NCI-H187 treated with DMSO at 0.1 percent for 48 hours (cell line): Measurements from ENCODE around the gene MARK1.
"Not testable (repeated sequence)": the region's sequence is repeated elsewhere in the genome, so short reads cannot be mapped to it uniquely, and the experiment has no call there.

Experiments used
- DNase-seq: peaks from one replicate; lab custom pipeline; 2025; lab: John Stamatoyannopoulos, UW

The MARK1 gene

DNA sequence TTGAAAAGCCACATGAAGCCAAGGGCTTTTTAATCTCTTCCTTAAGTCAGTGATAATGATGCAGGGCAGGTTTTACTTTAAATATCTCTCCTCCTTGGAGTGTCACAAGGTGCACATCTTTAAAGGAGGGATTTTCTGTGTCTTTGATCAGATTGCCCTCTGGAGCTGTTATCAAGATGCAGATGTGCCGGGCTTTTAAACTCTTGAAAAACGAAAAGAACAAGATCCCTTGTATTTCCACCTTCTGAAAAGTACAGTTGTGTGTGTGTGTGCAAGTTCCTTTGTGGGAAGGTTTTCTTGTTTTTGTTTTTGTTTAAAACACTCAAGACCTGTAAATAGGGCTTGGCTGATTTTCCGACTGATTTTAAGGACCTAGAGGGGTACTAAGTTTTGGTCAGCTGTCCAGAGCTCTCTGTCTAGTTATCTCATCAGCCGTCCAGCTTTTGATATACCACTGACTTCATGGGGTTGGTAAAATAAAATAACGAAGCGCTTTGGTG is 1.6 kb downstream of the MARK1 start:
- no peak for DNase-seq

DNA sequence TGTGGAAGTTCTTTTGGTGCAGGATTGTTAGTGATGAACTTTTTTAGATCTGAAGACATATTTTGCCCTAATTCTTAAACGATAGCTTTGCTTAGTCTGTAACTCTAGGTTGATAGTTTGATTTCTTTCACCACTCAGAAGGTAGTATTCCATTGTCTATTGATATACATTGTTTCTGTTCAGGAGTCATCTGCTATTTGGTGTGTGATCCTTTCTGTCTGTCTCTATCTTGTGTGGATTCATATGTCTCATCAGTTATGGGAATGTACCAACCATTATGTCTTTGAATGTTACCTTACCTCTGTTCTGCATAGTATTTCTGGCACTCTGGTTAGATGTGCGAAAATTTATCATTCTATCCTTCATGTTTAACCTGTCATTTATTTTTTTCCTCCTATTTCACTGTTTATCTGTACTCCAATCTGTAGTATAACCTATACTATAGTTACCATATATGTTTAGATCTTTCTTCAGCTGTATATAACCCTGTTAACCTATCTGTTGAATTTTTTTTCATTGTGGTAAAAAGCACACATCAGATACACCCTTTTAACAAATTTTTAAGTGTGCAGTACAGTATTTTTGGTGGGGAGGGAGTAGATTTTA is 5.7 kb downstream of the MARK1 start:
- no peak for DNase-seq

DNA sequence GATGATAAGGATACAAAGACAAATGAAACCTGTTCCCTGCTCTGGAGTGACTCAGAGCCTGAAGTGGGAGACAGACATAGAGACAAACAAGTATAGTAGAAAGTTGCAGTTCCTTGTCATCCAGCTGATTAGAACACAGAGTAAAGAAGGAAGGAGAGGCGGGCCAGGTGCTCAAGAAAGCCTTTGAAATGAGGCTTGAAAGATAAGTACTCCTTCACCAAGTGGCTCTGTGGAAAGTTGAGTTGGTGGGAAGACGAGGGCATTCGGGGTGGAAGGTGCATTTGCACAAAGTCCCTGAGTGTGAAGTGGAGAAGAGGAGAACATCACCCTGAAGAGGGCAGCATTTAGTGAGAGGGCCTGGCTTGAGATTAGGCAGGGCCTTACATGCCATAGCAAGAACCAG is 17.0 kb downstream of the MARK1 start:
- DNase-seq: no peak

DNA sequence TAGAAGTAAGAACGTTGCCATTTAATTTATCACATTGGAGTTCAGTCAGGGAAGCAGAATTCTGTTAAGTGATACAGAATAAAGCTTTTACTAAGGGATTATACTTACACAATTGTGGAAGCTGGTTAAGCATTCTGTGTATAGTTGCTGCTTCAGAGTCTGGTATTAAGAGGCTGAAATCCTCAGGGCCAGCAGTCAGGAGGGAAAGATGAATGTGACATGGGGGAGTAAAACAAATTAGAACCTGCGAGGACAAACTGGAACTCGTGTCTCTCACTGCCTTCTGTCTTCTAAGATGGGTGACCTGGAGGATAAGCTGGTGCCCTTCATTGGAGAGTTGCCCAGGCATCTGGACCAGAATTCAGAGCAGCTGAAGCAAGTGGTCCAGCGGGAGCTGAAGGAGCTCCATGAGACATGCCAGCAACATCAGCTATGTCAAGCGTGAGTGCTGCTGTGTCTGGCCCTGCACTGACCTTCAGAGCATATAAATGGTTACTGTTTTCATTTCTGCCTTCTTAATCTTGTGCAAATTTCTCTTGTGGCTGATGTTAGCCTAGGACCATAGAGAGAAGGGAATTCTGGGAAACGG is 23.0 kb downstream of the MARK1 start:
- DNase-seq: no peak

DNA sequence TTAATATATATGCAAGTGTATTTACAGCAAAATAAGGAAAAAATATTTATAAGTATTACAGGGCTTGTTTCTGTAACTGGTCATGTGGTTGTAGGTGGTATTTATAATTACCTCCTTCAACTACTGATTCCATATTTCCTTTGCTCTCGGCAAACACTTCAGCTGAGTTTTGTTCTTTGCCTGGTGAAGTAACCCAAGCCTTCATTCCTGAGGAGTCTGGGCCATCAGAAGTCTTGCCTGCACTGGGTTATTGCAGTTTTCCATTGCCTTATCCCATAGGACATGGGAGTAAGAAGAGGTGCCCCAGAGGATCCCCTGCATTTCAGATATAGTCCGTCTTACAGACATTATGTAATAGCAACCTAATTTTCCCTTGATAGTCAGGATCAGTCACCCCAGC is 23.8 kb downstream of the MARK1 start:
- DNase-seq: no peak

DNA sequence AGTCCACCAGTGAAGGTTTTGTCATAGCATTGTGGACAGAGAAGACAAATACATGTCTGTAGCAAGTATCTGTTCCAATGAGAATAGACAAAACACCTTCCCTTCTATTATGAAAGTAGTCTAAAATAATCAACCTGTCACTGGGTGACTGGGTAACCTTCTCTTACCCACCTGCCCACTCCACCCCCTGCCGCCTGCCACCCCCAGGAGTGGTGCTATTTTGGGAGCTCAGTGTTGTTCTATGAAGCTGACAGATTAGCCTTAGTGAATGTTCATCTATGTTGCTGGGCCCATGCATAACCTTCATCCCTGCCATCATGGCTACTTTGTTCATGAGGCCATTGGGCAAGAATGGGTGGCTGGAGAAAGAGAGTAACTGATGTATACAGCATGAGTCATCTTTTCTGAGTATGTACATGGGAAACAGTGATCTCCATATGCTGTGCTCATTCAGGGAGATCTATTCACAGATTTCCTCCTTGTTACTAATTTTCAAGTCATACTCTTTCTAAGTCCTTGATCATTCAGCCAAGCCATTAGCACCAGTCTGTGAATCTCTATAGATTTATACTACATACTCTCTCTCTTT is 24.8 kb downstream of the MARK1 start:
- DNase-seq: no peak

DNA sequence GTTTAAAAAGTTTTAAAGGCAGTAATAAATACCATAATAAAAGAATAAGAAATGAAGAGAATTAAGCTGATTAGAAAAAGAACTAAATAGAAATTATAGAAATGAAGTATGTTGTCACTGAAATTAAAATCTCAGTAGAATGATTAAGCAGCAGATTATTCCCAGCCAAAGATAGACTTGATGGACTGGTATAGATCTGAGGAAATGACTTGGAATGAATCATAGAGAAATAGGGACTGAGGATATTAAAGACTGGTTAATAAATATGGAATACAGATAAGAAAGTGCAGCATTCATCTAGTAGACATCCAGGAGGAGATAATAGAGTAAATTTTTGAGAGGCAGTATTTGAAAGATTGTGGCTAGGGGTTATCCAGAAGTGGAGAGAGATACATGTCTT is 28.7 kb downstream of the MARK1 start:
- no peak for DNase-seq

DNA sequence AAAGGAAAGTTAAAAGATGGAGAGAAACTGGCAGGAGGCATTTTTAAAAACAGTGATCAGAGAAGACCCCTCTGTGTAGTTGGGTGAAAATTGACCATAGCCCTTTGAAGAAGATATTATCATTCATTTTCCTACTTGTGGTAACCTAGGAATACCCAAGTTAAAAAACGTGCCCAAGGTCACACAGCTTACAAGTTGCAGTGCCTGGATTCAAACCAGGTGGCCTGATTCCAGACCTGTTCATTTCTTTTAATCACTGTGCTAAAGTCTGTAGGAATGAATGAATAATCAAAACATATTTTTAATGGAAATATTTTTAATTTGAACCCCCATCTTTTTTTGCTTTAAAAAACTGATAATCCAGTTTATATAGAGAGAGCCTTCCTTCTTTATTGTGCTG is 35.6 kb downstream of the MARK1 start:
- DNase-seq: no peak

DNA sequence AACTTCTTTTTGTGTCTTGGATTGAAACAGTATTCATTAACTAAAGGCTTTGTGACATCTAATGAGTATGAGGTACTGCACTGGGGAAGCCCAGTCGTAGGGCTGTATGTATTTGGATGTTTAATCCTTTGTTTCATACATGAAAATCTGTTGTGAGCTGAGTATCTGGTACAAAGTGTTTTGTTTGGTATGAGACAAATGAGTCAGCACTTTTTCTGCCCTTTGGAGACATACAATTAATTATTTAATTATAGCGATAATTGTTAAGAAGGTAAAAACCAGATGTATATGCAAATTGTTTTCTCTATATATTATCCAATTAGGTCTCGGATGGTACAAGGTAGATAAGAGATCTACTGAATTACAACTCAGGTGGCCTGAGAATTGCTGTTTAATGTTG is 36.3 kb downstream of the MARK1 start:
- DNase-seq: no peak

DNA sequence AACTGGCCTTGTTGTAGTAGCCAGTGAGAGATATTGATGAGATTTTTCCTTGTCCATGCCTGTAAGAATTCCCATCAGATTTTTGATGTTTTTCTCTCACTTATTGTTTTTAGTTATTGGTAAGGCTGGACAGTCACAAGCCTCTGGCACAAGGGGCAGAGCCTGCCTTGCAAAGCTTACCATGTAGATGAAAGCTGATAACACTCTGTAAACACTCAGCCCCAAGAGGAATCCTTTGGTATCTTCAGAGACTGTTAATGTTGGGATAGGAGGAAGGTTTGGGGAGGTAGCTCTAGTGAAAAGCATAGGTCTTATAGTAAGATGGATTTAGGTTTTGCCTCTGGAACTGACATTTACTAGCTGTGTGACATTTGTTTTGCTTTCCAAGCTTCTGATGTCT is 37.7 kb downstream of the MARK1 start:
- DNase-seq: no peak

DNA sequence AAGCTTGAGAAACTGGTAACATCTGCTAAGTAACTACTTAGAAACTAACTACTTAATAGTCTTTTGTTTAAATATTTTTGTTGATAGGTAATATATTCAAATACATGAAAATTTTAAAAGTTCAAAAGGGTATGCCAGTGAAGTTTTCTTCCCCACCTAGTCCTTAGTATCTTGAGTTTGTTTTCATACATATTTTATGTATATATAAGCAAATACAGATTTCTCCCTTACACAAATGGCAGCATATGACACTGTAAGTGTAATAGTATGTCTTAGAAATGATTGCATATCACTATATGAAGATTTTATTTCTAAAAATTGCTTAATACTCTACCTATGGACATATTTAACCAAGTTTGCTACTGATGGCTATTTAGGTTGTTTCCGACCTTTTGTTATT is 38.9 kb downstream of the MARK1 start:
- no peak for DNase-seq

DNA sequence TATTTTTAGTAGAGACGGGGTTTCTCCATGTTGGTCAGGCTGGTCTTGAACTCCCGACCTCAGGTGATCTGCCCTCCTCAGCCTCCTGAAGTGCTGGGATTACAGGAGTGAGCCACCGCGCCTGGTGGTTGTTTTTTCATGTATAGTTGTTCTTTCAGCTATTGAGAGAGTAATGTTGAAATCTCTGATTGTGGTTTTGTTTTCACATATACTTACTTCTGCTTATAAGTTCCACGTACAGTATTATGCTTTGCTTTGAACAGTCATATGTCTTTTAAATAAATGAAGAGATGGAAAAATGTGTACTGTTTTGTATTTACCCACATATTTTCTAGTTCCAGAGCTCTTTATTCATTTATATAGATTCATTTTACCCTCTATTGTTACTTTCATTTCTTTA is 44.5 kb downstream of the MARK1 start:
- DNase-seq: no peak

DNA sequence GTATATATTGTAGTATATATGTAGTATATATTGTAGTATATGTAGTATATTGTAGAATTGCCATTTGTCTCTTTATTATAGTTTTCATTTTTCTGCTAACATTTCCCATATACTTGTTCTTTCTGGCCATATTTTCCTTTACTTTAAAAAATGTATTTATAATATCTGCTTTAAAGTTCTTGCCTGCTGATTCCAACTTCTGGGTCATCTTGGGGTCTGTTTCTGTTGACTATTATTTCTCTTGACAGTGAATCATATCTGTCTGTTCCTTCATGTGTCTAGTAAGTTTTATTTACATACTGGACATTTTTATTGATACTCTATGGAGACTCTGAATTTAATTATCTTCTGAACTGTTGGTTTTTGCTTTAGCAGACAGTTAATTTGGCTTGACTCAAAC is 45.9 kb downstream of the MARK1 start:
- no peak for DNase-seq

DNA sequence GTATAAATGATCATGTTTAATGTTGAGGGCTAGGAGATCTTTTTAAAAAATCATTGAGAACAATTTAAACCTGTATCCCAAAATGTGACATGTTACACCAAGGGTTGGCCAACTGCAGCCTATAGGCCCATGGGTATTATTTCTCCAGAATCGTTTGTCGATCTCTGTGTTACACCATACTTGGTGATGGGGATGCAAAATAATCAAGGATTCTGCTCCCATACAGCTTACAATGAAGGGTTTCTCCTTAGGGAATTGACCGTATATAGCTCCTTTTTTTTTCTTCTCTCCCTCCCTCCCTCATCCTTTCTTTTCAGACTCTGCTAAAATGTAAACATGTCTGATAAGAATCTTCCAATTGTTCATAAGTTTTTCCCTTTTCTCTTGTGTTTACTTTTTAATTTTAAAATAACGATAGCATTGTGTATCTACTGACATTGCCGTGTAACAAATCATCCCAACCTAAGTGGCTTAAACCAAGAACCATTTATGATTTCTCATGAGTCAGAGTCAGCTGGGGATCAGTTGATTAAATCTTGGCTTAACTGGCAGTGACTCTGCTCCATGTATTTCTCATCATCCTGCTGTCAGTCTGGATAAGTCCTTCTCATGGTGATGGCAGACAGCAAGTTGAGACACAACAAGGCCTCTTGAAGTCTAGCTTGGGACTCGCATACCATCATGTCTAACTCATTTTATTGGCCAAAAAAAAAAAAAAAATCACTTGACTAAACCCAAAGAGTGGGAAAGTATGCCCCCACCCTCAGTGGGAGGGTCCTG is 48.0 kb downstream of the MARK1 start:
- DNase-seq: no peak

DNA sequence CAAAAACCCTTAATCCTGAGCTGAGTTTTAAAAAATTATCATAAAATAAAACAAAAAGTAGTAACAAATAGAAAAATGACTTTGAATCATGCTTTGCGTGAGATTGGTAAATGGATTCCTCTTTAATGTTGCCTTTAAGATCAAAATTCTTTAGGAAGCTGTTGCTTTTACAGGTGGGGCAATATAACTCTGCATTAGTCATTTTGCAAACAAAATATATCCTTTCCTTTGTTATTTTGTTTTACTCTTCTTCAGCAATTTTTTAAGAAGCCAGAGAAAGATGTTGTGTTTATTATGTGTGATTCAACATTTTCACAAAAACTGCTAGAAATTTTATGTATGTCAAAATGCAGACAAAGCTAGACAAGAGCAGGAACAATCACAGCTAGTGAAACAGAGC is 50.0 kb downstream of the MARK1 start:
- no peak for DNase-seq

DNA sequence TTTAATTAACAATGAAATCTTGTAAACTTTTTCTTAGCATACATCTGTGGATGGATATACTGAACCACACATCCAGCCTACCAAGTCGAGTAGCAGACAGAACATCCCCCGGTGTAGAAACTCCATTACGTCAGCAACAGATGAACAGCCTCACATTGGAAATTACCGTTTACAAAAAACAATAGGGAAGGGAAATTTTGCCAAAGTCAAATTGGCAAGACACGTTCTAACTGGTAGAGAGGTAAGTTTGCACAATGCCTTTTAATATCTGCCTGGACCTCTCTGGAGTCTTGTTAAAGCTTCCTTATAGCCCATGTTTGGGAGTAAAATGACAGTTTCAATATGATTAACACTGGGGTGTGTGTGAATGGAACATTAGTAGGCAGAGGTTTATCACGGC is 51.4 kb downstream of the MARK1 start:
- no peak for DNase-seq

DNA sequence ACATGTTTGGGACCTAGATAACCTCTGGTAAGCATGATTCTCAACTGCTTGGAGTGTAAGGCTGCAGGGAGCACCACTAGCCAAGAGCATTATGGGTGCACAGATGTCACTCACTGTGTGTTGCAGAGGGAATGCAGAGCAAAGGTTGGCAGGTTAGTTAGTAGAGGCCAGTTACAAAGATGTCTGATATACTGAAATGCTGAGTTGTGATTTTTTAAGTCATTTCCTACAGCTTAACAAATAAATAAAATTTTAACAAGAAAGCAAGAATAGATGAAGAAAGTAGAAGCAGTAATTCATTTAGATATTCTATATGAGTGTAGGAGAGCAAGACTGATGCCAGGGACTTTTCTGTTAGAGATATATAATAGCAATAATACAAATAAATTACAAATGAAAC is 64.8 kb downstream of the MARK1 start:
- DNase-seq: no peak

DNA sequence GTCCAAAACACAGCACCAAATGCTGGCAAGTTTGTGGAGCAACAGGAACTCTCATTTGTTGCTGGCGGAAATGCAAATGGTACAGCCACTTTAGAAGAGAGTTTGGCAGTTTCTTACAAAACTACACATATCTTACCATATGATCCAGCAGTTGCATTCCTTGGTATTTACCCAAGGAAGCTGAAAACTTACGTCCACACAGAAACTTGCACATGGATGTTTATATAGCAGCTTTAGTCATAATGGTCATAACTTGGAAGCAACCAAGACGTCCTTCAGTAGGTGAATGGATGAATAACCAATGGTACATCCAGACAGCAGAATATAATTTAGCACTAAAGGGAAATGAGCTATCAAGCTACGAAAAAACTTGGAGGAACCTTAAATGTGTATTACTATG is 66.4 kb downstream of the MARK1 start:
- no peak for DNase-seq

DNA sequence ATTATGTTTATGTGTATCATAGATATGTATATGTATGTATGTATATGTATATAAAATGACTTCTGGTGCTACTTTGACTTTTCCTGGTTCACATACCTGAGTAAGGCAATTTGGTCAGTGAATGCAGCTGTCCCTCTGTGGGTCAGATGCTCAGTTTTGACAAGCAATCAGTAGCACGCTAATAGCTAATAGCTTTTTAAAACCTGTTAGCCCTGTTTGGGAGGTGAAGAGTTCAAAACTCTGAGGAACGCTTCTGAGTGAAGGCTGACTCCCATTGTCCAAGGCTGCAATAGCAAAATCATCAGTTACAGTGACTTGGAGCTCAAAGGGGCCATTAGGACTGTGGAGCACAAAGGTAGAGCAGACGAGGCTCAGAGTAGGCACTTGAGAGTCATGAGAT is 67.2 kb downstream of the MARK1 start:
- DNase-seq: no peak

DNA sequence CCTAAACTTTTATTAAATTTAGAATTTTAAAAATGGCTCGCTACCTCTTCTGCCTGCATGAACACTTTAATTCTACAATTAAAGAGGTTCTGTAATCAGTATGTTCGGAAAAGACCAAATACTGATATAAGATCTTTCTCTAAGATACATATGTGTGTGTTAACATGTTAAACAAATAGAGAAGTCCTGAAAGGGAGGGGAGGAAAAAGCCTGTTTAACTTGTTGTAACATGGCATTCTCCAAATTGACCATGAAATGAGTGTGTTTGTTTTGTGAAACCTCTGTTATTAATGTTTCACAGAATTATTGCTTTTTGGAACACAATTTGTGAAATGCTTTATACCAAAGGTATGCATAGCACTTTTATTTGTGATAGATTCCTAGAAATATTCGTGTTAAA is 77.0 kb downstream of the MARK1 start:
- no peak for DNase-seq

DNA sequence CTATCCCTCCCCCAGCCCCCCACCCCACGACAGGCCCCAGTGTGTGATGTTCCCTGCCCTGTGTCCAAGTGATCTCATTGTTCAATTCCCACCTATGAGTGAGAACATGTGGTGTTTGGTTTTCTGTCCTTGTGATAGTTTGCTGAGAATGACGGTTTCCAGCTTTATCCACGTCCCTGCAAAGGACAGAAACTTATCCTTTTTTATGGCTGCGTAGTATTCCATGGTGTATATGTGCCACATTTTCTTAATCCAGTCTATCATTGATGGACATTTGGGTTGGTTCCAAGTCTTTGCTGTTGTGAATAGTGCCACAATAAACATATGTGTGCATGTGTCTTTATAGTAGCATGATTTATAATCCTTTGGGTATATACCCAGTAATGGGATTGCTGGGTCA is 77.7 kb downstream of the MARK1 start:
- not testable (repeated sequence) for DNase-seq

DNA sequence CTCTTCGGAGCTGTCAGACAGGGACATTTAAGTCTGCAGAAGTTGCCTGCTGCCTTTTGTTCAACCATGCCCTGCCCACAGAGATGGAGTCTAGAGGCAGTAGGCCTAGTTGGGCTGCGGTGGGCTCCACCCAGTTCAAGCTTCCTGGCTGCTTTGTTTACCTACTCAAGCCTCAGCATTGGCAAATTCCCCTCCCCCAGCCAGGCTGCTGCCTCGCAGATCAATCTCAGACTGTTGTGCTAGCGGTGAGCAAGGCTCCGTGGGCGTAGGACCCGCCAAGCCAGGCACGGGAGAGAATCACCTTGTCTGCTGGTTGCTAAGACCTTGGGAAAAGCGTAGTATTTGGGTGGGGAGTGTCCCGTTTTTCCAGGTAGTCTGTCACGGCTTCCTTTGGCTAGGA is 83.2 kb downstream of the MARK1 start:
- DNase-seq: not testable (repeated sequence)

DNA sequence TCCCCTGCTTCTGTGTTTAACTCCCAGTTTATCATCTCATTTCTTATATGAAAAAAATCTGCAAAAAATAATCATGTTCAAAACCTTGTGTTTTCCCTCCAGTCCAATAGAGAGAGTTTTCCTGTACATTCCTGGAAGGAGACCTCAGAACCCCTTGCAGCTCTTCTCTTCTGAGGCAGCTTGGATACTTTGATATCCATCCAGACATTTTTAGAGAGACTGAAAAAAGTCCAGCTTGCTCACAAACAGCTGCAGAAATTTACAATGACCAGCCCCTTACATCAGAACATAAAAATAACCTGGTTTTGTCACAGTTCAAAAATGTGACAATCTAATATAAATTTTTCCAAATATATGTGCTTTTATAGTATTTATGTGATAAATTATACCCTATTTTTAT is 88.9 kb downstream of the MARK1 start:
- DNase-seq: no peak
